NCI-H128 (cell line): ENCODE measurements around the gene TH.
"Not testable (repeated sequence)": the region's sequence is repeated elsewhere in the genome, so short reads cannot be mapped to it uniquely, and the experiment has no call there.

Source experiments
- DNase-seq: peaks from one replicate; lab custom pipeline; 2025; ENCODE audit not compliant: unreplicated experiment; lab: John Stamatoyannopoulos, UW

TH gene

GRCh38 chr11:2132246-2132645, 39.4 kb downstream of the TH start:
- no peak for DNase-seq

GRCh38 chr11:2131371-2132236, 40.0 kb downstream of the TH start:
- DNase-seq: no peak

- no peak for DNase-seq
These were observed 40.7 kb downstream of the TH start for GRCh38 chr11:2130881-2131352.

- no peak for DNase-seq
These were observed 41.8 kb downstream of the TH start for GRCh38 chr11:2129699-2130366.

GRCh38 chr11:2129308-2129698, 42.3 kb downstream of the TH start:
- no peak for DNase-seq

GRCh38 chr11:2128511-2129307, 42.9 kb downstream of the TH start:
- DNase-seq: no peak

GRCh38 chr11:2128130-2128510, 43.5 kb downstream of the TH start:
- no peak for DNase-seq

GRCh38 chr11:2127482-2128129, 44.0 kb downstream of the TH start:
- DNase-seq: no peak

- DNase-seq: no peak
These were observed 45.0 kb downstream of the TH start for GRCh38 chr11:2126520-2127085.

- not testable (repeated sequence) for DNase-seq
These were observed 46.7 kb downstream of the TH start for GRCh38 chr11:2124736-2125484.

- no peak for DNase-seq
These were observed 48.0 kb downstream of the TH start for GRCh38 chr11:2123628-2123960.

- DNase-seq: no peak
These were observed 48.5 kb downstream of the TH start for GRCh38 chr11:2122907-2123627.

- no peak for DNase-seq
These were observed 49.3 kb downstream of the TH start for GRCh38 chr11:2122222-2122906.

- DNase-seq: no peak
These were observed 50.1 kb downstream of the TH start for GRCh38 chr11:2121227-2122130.

GRCh38 chr11:2120359-2121100, 51.1 kb downstream of the TH start:
- no peak for DNase-seq

- no peak for DNase-seq
These were observed 52.9 kb downstream of the TH start for GRCh38 chr11:2118677-2119076.

- no peak for DNase-seq
These were observed 54.9 kb downstream of the TH start for GRCh38 chr11:2116680-2117079.
